CD4-positive, alpha-beta memory T cell (primary cell): ENCODE results near the gene KRT80. TPM values are rescaled to one million over a fixed set of nuclear protein-coding genes. Genes with fewer than 3 reads are reported as not detected.

ENCODE experiments used
- CTCF ChIA-PET: fragments of 350-600 bp; sonication (Branson Sonifier 250); formaldehyde crosslinking; loops from one replicate; lab custom pipeline; 2021; ENCODE audit warnings: inconsistent platforms; ENCODE audit not compliant: partially characterized antibody; lab: Charles Lee
- POLR2A ChIA-PET: fragments of 350-600 bp; sonication (Branson Sonifier 250); formaldehyde crosslinking; loops from one replicate; lab custom pipeline; 2021; ENCODE audit not compliant: partially characterized antibody; lab: Charles Lee
- DNase-seq, 5 donors: peaks; one replicate each; pipeline versions ENCODE4 v3.0.0 to v3.0.0-alpha.2; 2020 to 2022; ENCODE audit warnings: mixed read lengths in 1 of 5
- H3K27ac ChIP-seq: one replicate; pipeline ENCODE4 v1.7.0; 2013; ENCODE audit warnings: low read depth, low read length
- H3K27me3 ChIP-seq: 2 replicates; pipeline ENCODE4 v1.7.0; 2013; ENCODE audit warnings: mild to moderate bottlenecking, low read length, moderate library complexity; ENCODE audit not compliant: insufficient read depth
- H3K36me3 ChIP-seq: 2 replicates; pipeline ENCODE4 v1.7.0; 2013; ENCODE audit warnings: mild to moderate bottlenecking, low read length, moderate library complexity; ENCODE audit not compliant: insufficient read depth
- H3K4me1 ChIP-seq: 2 replicates; pipeline ENCODE4 v1.7.0; 2013; ENCODE audit warnings: mild to moderate bottlenecking, low read length, moderate library complexity; ENCODE audit not compliant: insufficient read depth
- H3K4me3 ChIP-seq, 2 donors: one replicate each; pipeline ENCODE4 v1.7.0; 2013; ENCODE audit warnings: low read length in 2 of 2, mild to moderate bottlenecking in 1 of 2
- H3K9me3 ChIP-seq, 2 donors: one replicate each; pipeline ENCODE4 v1.7.0; 2013; ENCODE audit warnings: low read length in 2 of 2, control low read depth in 1 of 2; ENCODE audit not compliant: control insufficient read depth in 1 of 2
- H3K27ac Mint-ChIP-seq, 7 donors: one replicate each; pipeline ENCODE4 v1.8.0; 2020 to 2021; ENCODE audit warnings: mixed read lengths in 7 of 7, mild to moderate bottlenecking in 6 of 7, inconsistent platforms in 3 of 7, moderate library complexity in 3 of 7
- H3K27me3 Mint-ChIP-seq, 2 donors: one replicate each; pipeline ENCODE4 v1.8.0; 2020 to 2021; ENCODE audit warnings: mixed read lengths in 2 of 2
- H3K36me3 Mint-ChIP-seq, 2 donors: one replicate each; pipeline ENCODE4 v1.8.0; 2020 to 2021; ENCODE audit warnings: mixed read lengths in 2 of 2, inconsistent platforms in 1 of 2, mild to moderate bottlenecking in 1 of 2
- H3K4me1 Mint-ChIP-seq, 4 donors: one replicate each; pipeline ENCODE4 v1.8.0; 2020 to 2021; ENCODE audit warnings: mixed read lengths in 4 of 4, mild to moderate bottlenecking in 1 of 4
- H3K4me3 Mint-ChIP-seq, 8 donors: one replicate each; pipeline ENCODE4 v1.8.0; 2020 to 2021; ENCODE audit warnings: mixed read lengths in 8 of 8, mild to moderate bottlenecking in 7 of 8, moderate library complexity in 6 of 8, inconsistent platforms in 3 of 8
- H3K9me3 Mint-ChIP-seq, 8 donors: one replicate each; pipeline ENCODE4 v1.8.0; 2020 to 2021; ENCODE audit warnings: mixed read lengths in 8 of 8, mild to moderate bottlenecking in 5 of 8, inconsistent platforms in 3 of 8, moderate library complexity in 1 of 8
- intact Hi-C: fragments of 100-400 bp; cut with micrococcal nuclease; formaldehyde crosslinking; loops from one replicate; pipeline ENCODE4 v1.15.1; 2023
- polyA plus RNA-seq, 2 donors: library from polyadenylated mRNA; unstranded; fragments of 300-500 nt; fragmentation: Illumina TruSeq; gene quantifications; one replicate each; pipeline ENCODE4 v1.2.3, GENCODE V29; 2021
- total RNA-seq, 2 experiments: library from RNA; stranded (reverse); gene quantifications; one replicate each; pipeline ENCODE4 v1.2.3, GENCODE V29; 2021

The KRT80 gene
- total and polyA plus RNA-seq, 4 experiments from 2014 or later, result not detected

DNA sequence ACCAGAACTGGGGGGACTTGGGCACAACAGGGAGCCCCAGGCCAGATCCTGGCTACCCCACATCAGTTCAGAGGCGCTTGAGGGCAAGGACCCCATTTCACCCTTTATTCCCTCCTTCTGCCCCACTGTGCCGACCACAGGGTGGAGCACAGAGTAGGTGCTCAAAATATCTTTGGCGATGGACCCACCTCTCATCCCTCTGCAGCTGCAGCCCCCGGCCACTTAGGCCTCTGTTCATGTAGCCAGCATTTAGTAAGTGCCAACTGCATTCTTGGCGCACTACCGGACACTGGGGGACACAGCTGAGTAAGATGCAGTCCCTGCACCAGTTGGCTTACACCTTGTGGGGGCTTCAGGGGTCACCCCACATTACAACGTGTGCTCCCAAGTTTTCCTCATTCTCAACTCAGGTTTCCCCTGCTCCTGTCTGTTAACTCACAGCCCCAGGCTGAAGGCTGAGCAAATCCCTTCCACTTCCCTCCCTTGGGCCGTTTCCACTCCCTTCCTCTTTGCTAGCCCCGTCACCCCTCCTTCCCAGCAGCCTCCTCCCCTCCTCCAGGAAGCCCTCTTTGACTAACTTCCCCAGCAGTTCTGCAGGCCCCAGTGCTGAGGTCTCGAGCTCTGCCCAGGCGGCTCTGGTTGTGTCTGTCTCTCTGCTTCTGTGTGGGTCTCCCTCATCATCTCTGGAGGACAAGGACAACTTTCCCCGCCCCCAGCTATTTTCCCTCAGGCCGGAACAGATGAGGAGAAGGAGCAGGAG is 26.5 kb downstream of the KRT80 start:
- no peak overlapping the region for H3K27ac ChIP-seq
- CTCF ChIA-PET, result interaction anchor here (0.9 to 1.1 kb wide), 3 partner anchors 22 to 719 kb away, joined by 3 read pairs; no protein-coding TSS in a partner anchor
- H3K27ac Mint-ChIP-seq, result peak overlapping the region in 2 of 7 donors; percentile 25 to 47

DNA sequence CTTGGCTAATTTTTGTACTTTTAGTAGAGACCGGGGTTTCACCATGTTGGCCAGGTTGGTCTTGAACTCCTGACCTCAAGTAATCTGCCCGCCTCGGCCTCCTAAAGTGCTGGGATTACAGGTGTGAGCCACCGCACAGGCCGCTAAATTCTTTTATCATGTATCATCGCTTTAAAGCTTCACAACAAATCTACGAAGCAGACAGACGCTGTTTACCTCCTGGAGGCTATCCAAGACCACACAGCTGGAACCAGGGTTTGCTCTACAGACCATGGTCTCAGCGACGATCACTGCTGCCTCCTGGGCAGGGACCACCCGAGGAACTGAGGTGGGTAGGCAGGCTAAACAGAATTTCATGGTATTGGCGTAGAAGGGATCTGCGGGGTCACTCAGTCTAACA is 27.2 kb downstream of the KRT80 start:
- ChIA-PET CTCF (interaction anchor here (1.1 kb wide), 1 partner anchor 720 kb away, joined by 3 read pairs; no protein-coding TSS in a partner anchor), POLR2A (no interaction called here)
- H3K9me3 ChIP-seq, result no peaks in the 10 kb centered on the region
- Mint-ChIP-seq H3K4me1 (peaks cover 15 to 27% (median 21%) of the 10 kb centered on the region in 4 donors), H3K27me3 (peaks cover 0 to 2% of the 10 kb centered on the region in 2 donors), H3K9me3 (no peaks in the 10 kb centered on the region), H3K36me3 (no peaks in the 10 kb centered on the region), H3K27ac (no peak overlapping the region), H3K4me3 (no peak overlapping the region)
- no peaks in the 10 kb centered on the region for H3K27me3 ChIP-seq
- H3K4me3 ChIP-seq, result no peak overlapping the region
- H3K36me3 ChIP-seq, result no peaks in the 10 kb centered on the region
- H3K4me1 ChIP-seq, result peaks cover 28% of the 10 kb centered on the region
- DNase-seq, result no peak
- intact Hi-C loops, result no loop called here
- no peak overlapping the region for H3K27ac ChIP-seq

More for the DNA sequence above, 26.5 kb downstream of the KRT80 start:
- Mint-ChIP-seq H3K4me3 (no peak overlapping the region), H3K27me3 (peaks cover 0 to 2% of the 10 kb centered on the region in 2 donors), H3K36me3 (no peaks in the 10 kb centered on the region), H3K4me1 (peaks cover 15 to 27% (median 21%) of the 10 kb centered on the region in 4 donors), H3K9me3 (no peaks in the 10 kb centered on the region)
- no peak for DNase-seq
- POLR2A ChIA-PET, result no interaction called here
- no peaks in the 10 kb centered on the region for H3K36me3 ChIP-seq
- H3K27me3 ChIP-seq, result no peaks in the 10 kb centered on the region
- H3K4me3 ChIP-seq, result no peak overlapping the region
- no peaks in the 10 kb centered on the region for H3K9me3 ChIP-seq
- intact Hi-C loops, result no loop called here
- peaks cover 28% of the 10 kb centered on the region for H3K4me1 ChIP-seq

DNA sequence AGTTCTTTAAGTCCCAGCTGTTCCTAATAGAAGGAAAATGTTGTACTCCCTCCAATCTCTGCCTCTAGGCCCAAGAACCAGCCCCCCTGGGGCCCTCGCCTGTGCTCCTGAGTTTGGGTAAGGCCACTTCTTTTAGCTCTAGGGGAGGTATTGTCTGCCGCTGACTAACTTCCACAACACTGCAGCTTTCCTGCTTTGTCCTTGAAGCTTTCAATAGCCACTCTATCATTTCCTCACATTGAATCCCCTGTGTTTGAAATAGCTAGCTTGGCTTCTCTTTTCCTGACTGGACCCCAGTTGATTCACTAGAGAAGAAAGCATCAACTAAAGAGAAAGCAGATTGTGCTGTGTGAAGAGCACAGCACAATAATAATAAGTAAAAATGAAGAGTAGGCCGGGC is 28.8 kb downstream of the KRT80 start:
- Mint-ChIP-seq H3K36me3 (no peaks in the 10 kb centered on the region), H3K4me3 (no peak overlapping the region), H3K27ac (peak overlapping the region in 3 of 7 donors; percentile 16 to 79 (median 42)), H3K9me3 (no peaks in the 10 kb centered on the region), H3K4me1 (peaks cover 17 to 40% (median 21%) of the 10 kb centered on the region in 4 donors), H3K27me3 (peaks cover 0 to 2% of the 10 kb centered on the region in 2 donors)
- Histone ChIP-seq H3K9me3 (no peaks in the 10 kb centered on the region), H3K4me3 (no peak overlapping the region), H3K36me3 (no peaks in the 10 kb centered on the region), H3K27ac (no peak overlapping the region), H3K4me1 (peaks cover 28% of the 10 kb centered on the region), H3K27me3 (no peaks in the 10 kb centered on the region)
- intact Hi-C loops, result no loop called here
- ChIA-PET CTCF (interaction anchor here (0.8 to 1.0 kb wide), 2 partner anchors 9 to 718 kb away, joined by 3 read pairs; no protein-coding TSS in a partner anchor), POLR2A (no interaction called here)
- no peak for DNase-seq

DNA sequence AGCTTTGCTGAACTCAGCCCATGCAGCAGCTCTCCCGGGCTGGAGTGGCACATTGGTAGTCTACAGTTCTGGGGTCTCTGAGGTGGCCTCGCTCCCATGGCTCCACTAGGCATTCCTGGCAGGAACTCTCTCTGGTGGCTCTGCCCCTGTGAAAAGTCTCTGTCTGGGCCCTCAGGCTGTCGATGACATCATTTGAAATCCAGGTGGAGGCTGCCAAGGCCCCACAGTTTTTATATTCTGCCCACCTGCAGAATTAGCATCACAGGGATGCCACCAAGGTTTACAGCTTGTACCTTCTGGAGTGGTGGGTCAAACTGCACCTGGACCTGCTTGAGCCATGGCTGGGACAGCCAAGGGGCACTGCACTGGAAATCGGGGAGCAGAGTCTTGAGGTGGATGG is 31.6 kb downstream of the KRT80 start:
- Mint-ChIP-seq H3K4me3 (no peak overlapping the region), H3K36me3 (no peaks in the 10 kb centered on the region), H3K27ac (no peak overlapping the region), H3K27me3 (no peaks in the 10 kb centered on the region), H3K4me1 (peaks cover 32 to 61% (median 35%) of the 10 kb centered on the region in 4 donors), H3K9me3 (no peaks in the 10 kb centered on the region)
- intact Hi-C loops, result no loop called here
- no peak overlapping the region for H3K4me3 ChIP-seq
- no peaks in the 10 kb centered on the region for H3K27me3 ChIP-seq
- H3K27ac ChIP-seq, result no peak overlapping the region
- ChIA-PET CTCF (interaction anchor here (0.7 to 5.1 kb wide), 5 partner anchors 10 to 719 kb away, joined by 3 to 101 read pairs (median 3); no protein-coding TSS in a partner anchor), POLR2A (interaction anchor here (1.2 kb wide), 1 partner anchor 14 kb away, joined by 3 read pairs; no protein-coding TSS in a partner anchor)
- no peak for DNase-seq
- peaks cover 47% of the 10 kb centered on the region for H3K4me1 ChIP-seq
- no peaks in the 10 kb centered on the region for H3K9me3 ChIP-seq
- no peaks in the 10 kb centered on the region for H3K36me3 ChIP-seq

- H3K9me3 Mint-ChIP-seq, result no peaks in the 10 kb centered on the region
- H3K4me3 ChIP-seq, result no peak overlapping the region
- DNase-seq, result no peak
- CTCF ChIA-PET, result interaction anchor here (1.0 to 5.1 kb wide), 17 partner anchors 10 to 822 kb away, joined by 3 to 101 read pairs (median 5); no protein-coding TSS in a partner anchor
- intact Hi-C loops, result loop anchor here (2.0 to 10.0 kb wide), 2 partner anchors 121 to 427 kb away; no protein-coding TSS in a partner anchor
- no peaks in the 10 kb centered on the region for H3K9me3 ChIP-seq
- peaks cover 33 to 76% (median 43%) of the 10 kb centered on the region in 4 donors for H3K4me1 Mint-ChIP-seq
- H3K27ac Mint-ChIP-seq, result peak overlapping the region in 5 of 7 donors; percentile 61 to 98 (median 70)
- H3K27ac ChIP-seq, result no peak overlapping the region
- H3K36me3 ChIP-seq, result no peaks in the 10 kb centered on the region
- no peak overlapping the region for H3K4me3 Mint-ChIP-seq
- no peaks in the 10 kb centered on the region for H3K27me3 ChIP-seq
- no peaks in the 10 kb centered on the region for H3K36me3 Mint-ChIP-seq
- no peaks in the 10 kb centered on the region for H3K27me3 Mint-ChIP-seq
- H3K4me1 ChIP-seq, result peaks cover 64% of the 10 kb centered on the region
- POLR2A ChIA-PET, result interaction anchor here (0.9 kb wide), 1 partner anchor 170 kb away, joined by 5 read pairs; no protein-coding TSS in a partner anchor
These were observed 34.2 kb downstream of the KRT80 start for GRCh38 chr12:52157566-52158150.

DNA sequence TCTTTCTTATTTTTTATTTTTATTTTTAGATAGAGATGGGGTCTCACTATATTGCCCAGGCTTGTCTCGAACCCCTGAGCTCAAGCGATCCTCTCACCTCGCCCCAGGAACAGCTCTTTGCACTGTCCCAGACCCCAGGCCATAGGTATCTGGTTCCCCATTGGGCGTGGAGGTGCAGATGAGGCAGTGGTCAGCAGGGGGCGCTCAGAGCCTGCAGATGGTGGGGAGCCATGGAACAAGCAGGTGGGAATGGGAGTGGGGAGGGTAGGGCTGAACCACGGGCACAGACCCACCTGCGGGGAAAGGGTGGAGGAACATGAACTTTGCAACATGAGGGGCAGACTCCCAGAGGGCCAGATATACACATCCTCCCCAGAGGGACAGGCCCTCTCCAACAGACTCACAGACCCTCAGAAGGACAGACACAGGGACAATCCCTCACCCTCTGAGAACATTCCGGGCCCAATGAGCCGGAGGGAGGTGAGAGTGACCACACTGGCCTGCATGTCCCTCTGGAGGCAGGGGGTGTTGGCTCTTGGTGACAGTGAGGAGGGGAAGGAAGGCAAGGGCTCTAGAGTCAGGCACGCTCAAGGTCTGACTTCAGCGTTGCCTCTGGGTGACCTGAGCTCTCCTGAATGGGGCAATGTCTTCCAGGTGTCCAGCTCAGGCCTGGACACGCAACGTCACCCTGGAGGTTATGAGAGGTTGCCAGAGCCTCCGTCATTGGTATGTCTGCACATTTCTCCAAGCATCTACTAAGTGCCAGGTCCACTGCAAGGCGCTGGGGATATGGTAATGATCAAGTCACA is 34.9 kb downstream of the KRT80 start:
- peak; percentile 67 to 73 (median 68) for DNase-seq
- Histone ChIP-seq H3K27me3 (no peaks in the 10 kb centered on the region), H3K4me1 (peaks cover 60% of the 10 kb centered on the region), H3K9me3 (no peaks in the 10 kb centered on the region), H3K36me3 (no peaks in the 10 kb centered on the region), H3K4me3 (no peak overlapping the region), H3K27ac (no peak overlapping the region)
- Mint-ChIP-seq H3K27ac (peak overlapping the region in 6 of 7 donors; percentile 48 to 98 (median 97)), H3K36me3 (no peaks in the 10 kb centered on the region), H3K4me1 (peaks cover 30 to 70% (median 41%) of the 10 kb centered on the region in 4 donors), H3K9me3 (no peaks in the 10 kb centered on the region), H3K4me3 (peak overlapping the region in 1 of 8 donors; percentile 21), H3K27me3 (no peaks in the 10 kb centered on the region)
- ChIA-PET CTCF (interaction anchor here (0.6 to 5.1 kb wide), 20 partner anchors 9 to 824 kb away, joined by 3 to 101 read pairs (median 5); no protein-coding TSS in a partner anchor), POLR2A (interaction anchor here (1.1 kb wide), 1 partner anchor 171 kb away, joined by 3 read pairs; no protein-coding TSS in a partner anchor)
- intact Hi-C loops, result loop anchor here (1.0 to 10.0 kb wide), 4 partner anchors 122 to 722 kb away; no protein-coding TSS in a partner anchor
